T-helper 17 cell (primary cell): ENCODE measurements around the gene GPC5. TPM values are rescaled to one million over a fixed set of nuclear protein-coding genes. Genes with fewer than 3 reads are reported as not detected.
"Not testable (repeated sequence)": the region's sequence is repeated elsewhere in the genome, so short reads cannot be mapped to it uniquely, and the experiment has no call there.

Experiments
- ATAC-seq: fragments of 150-1000 bp; cut with Tn5 transposase; 2 replicates; pipeline ENCODE4 v1.10.0; 2021; ENCODE audit warnings: mild to moderate bottlenecking, moderate library complexity
- DNase-seq, 3 donors: peaks; one replicate each; pipeline versions ENCODE4 v3.0.0 to v3.0.0-alpha.2; 2020 to 2021
- H3K9me3 ChIP-seq: one replicate; pipeline ENCODE4 v1.7.0; 2013; ENCODE audit warnings: low read length, mild to moderate bottlenecking; ENCODE audit not compliant: control insufficient read depth, poor library complexity, severe bottlenecking
- H3K27ac Mint-ChIP-seq: one replicate; pipeline ENCODE4 v1.8.0; 2022; ENCODE audit warnings: mild to moderate bottlenecking, moderate library complexity, mixed read lengths
- H3K27me3 Mint-ChIP-seq: one replicate; pipeline ENCODE4 v1.8.0; 2022; ENCODE audit warnings: mixed read lengths
- H3K36me3 Mint-ChIP-seq: one replicate; pipeline ENCODE4 v1.8.0; 2022; ENCODE audit warnings: low read depth, mixed read lengths
- H3K4me1 Mint-ChIP-seq: one replicate; pipeline ENCODE4 v1.8.0; 2022; ENCODE audit warnings: mild to moderate bottlenecking, mixed read lengths
- H3K4me3 Mint-ChIP-seq: one replicate; pipeline ENCODE4 v1.8.0; 2022; ENCODE audit warnings: mild to moderate bottlenecking, moderate library complexity, mixed read lengths
- total RNA-seq, 4 donors: library from RNA in 2 of 4; stranded (reverse) in 2 of 4; gene quantifications; one replicate each; pipeline ENCODE4 v1.2.3 and lab custom pipeline; 2022 to 2026

GPC5 gene
- total RNA-seq, 2 donors from 2014 or later: 1.1 TPM; not detected in 1

GRCh38 chr13:91748416-91749089 lies 350.1 kb downstream of the GPC5 start:
- H3K27ac Mint-ChIP-seq: no peak overlapping the region
- no peak for ATAC-seq
- H3K27me3 Mint-ChIP-seq: no peaks in the 10 kb centered on the region
- no peaks in the 10 kb centered on the region for H3K4me1 Mint-ChIP-seq
- no peaks in the 10 kb centered on the region for H3K36me3 Mint-ChIP-seq
- DNase-seq: no peak
- no peaks in the 10 kb centered on the region for H3K9me3 ChIP-seq
- no peak overlapping the region for H3K4me3 Mint-ChIP-seq

- no peaks in the 10 kb centered on the region for H3K9me3 ChIP-seq
- Mint-ChIP-seq H3K4me1 (no peaks in the 10 kb centered on the region), H3K27me3 (no peaks in the 10 kb centered on the region), H3K4me3 (no peak overlapping the region), H3K27ac (no peak overlapping the region), H3K36me3 (no peaks in the 10 kb centered on the region)
- ATAC-seq: no peak
- no peak for DNase-seq
These were observed 360.3 kb downstream of the GPC5 start for GRCh38 chr13:91758724-91759123.

GRCh38 chr13:91762957-91763356 lies 364.5 kb downstream of the GPC5 start:
- Mint-ChIP-seq H3K36me3 (no peaks in the 10 kb centered on the region), H3K27me3 (no peaks in the 10 kb centered on the region), H3K27ac (no peak overlapping the region), H3K4me1 (no peaks in the 10 kb centered on the region), H3K4me3 (no peak overlapping the region)
- no peak for DNase-seq
- no peak for ATAC-seq
- no peaks in the 10 kb centered on the region for H3K9me3 ChIP-seq

- DNase-seq (no peak), ATAC-seq (no peak)
- H3K27ac Mint-ChIP-seq: no peak overlapping the region
- H3K9me3 ChIP-seq: no peaks in the 10 kb centered on the region
- H3K36me3 Mint-ChIP-seq: no peaks in the 10 kb centered on the region
- H3K4me3 Mint-ChIP-seq: no peak overlapping the region
- no peaks in the 10 kb centered on the region for H3K4me1 Mint-ChIP-seq
- no peaks in the 10 kb centered on the region for H3K27me3 Mint-ChIP-seq
These were observed 366.1 kb downstream of the GPC5 start for GRCh38 chr13:91764527-91764926.

GRCh38 chr13:91767651-91768050 lies 369.2 kb downstream of the GPC5 start:
- no peak overlapping the region for H3K27ac Mint-ChIP-seq
- no peak overlapping the region for H3K4me3 Mint-ChIP-seq
- no peaks in the 10 kb centered on the region for H3K36me3 Mint-ChIP-seq
- DNase-seq (no peak), ATAC-seq (no peak)
- no peaks in the 10 kb centered on the region for H3K4me1 Mint-ChIP-seq
- no peaks in the 10 kb centered on the region for H3K9me3 ChIP-seq
- no peaks in the 10 kb centered on the region for H3K27me3 Mint-ChIP-seq

- Mint-ChIP-seq H3K4me1 (no peaks in the 10 kb centered on the region), H3K27ac (no peak overlapping the region), H3K36me3 (no peaks in the 10 kb centered on the region), H3K27me3 (no peaks in the 10 kb centered on the region), H3K4me3 (no peak overlapping the region)
- ATAC-seq (no peak), DNase-seq (no peak)
- no peaks in the 10 kb centered on the region for H3K9me3 ChIP-seq
These were observed 370.3 kb downstream of the GPC5 start for GRCh38 chr13:91768746-91769145.

GRCh38 chr13:91771229-91771628 lies 372.8 kb downstream of the GPC5 start:
- H3K4me3 Mint-ChIP-seq: no peak overlapping the region
- H3K27me3 Mint-ChIP-seq: no peaks in the 10 kb centered on the region
- no peaks in the 10 kb centered on the region for H3K36me3 Mint-ChIP-seq
- no peak for ATAC-seq
- H3K27ac Mint-ChIP-seq: no peak overlapping the region
- no peak for DNase-seq
- H3K4me1 Mint-ChIP-seq: no peaks in the 10 kb centered on the region
- H3K9me3 ChIP-seq: no peaks in the 10 kb centered on the region

- no peak for DNase-seq
- ATAC-seq: no peak
- no peaks in the 10 kb centered on the region for H3K9me3 ChIP-seq
- no peak overlapping the region for H3K27ac Mint-ChIP-seq
- no peaks in the 10 kb centered on the region for H3K27me3 Mint-ChIP-seq
- no peak overlapping the region for H3K4me3 Mint-ChIP-seq
- no peaks in the 10 kb centered on the region for H3K4me1 Mint-ChIP-seq
- H3K36me3 Mint-ChIP-seq: no peaks in the 10 kb centered on the region
These were observed 375.3 kb downstream of the GPC5 start for GRCh38 chr13:91773591-91774227.

- Mint-ChIP-seq H3K36me3 (no peaks in the 10 kb centered on the region), H3K27ac (no peak overlapping the region), H3K27me3 (no peaks in the 10 kb centered on the region), H3K4me1 (no peaks in the 10 kb centered on the region), H3K4me3 (no peak overlapping the region)
- no peaks in the 10 kb centered on the region for H3K9me3 ChIP-seq
- DNase-seq (no peak), ATAC-seq (no peak)
These were observed 376.0 kb downstream of the GPC5 start for GRCh38 chr13:91774397-91774796.

- DNase-seq (no peak), ATAC-seq (no peak)
- Mint-ChIP-seq H3K36me3 (no peaks in the 10 kb centered on the region), H3K4me1 (no peaks in the 10 kb centered on the region), H3K4me3 (no peak overlapping the region), H3K27me3 (no peaks in the 10 kb centered on the region), H3K27ac (no peak overlapping the region)
- no peaks in the 10 kb centered on the region for H3K9me3 ChIP-seq
These were observed 378.3 kb downstream of the GPC5 start for GRCh38 chr13:91776611-91777193.

GRCh38 chr13:91778123-91778522 lies 379.7 kb downstream of the GPC5 start:
- ATAC-seq: no peak
- Mint-ChIP-seq H3K4me3 (no peak overlapping the region), H3K4me1 (no peaks in the 10 kb centered on the region), H3K27ac (no peak overlapping the region), H3K36me3 (no peaks in the 10 kb centered on the region), H3K27me3 (no peaks in the 10 kb centered on the region)
- no peaks in the 10 kb centered on the region for H3K9me3 ChIP-seq
- DNase-seq: no peak

GRCh38 chr13:91781982-91782691 lies 383.7 kb downstream of the GPC5 start:
- not testable (repeated sequence) for H3K36me3 Mint-ChIP-seq, H3K9me3 ChIP-seq, DNase-seq, H3K27me3 Mint-ChIP-seq, ATAC-seq, H3K4me1 Mint-ChIP-seq, H3K27ac Mint-ChIP-seq, H3K4me3 Mint-ChIP-seq

GRCh38 chr13:91785431-91786119 lies 387.2 kb downstream of the GPC5 start:
- H3K9me3 ChIP-seq: no peaks in the 10 kb centered on the region
- Mint-ChIP-seq H3K4me1 (no peaks in the 10 kb centered on the region), H3K27me3 (no peaks in the 10 kb centered on the region), H3K36me3 (no peaks in the 10 kb centered on the region), H3K27ac (no peak overlapping the region), H3K4me3 (no peak overlapping the region)
- ATAC-seq: no peak
- no peak for DNase-seq
